HG03097 (cell line): ENCODE data around the gene EFCAB10.
A peak's percentile ranks its signal among the peaks of the same experiment; 100 is the strongest.

Experiments used
- ATAC-seq: cut with Tn5 transposase; IDR thresholded peaks from one replicate; pipeline ENCODE4 v1.9.1; 2021; ENCODE audit not compliant: unreplicated experiment, low FRiP score

Gene EFCAB10, protein sequence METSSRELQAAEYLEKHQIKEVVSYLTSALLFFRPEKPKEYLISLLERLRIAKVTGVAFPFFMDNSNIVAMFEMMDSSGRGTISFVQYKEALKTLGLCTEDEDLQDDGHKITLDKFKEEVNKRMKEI

DNA sequence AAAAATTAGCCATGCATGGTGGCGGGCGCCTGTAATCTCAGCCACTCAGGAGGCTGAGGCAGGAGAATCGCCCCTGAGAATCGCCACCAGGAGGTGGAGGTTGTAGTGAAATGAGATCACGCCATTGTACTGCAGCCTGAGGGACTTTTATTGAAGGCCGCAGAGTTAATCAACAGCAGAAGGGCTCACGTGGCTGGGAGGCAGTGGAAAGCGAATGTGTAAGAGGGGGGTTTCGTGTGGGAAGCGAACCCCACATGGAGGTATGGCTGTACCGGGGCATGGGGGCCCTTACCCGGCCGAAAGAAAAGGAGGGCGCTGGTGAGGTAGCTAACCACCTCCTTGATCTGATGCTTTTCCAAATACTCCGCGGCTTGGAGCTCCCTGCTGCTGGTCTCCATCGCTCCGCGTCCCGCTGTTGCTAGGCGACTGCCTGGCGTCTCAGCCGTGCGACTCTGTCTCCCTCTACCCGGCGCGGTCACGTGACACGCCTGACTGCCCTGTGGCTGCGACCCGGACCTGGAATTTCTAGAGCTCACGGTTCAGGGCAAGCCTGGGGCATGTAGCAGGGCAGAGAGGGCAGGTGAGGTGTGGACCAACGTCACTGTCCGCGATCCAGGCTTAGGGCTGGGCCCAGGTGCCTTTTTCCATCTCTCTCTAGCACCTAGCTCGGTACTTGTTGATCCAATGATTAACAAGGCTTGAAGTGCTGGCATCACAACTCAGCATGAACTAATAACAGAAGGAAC, at the start of gene EFCAB10:
EFCAB10 (minus strand) TSS at position 428 of the 746 bp plus-strand sequence; CDS start at position 398, 30 bp downstream.
- ATAC-seq = peak; percentile 70

DNA sequence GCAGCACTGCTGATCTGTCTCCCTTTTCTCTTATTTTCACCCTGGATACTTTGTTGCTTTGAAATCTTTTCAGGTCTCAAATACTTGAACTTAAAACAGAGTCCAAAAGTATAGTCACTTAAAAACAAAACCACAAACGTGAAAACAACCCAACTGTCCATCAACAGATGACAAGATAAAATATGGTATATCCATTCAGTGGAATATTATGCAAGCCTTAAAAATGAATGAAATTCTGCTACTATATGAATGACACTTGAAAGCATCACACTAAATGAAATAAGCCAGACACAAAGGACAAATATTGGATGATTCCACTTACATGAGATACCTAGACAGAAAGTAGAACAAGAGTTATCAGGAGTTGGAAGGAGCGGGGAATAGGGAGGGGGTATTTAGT, 44.7 kb upstream of the EFCAB10 start:
- no peak for ATAC-seq

DNA sequence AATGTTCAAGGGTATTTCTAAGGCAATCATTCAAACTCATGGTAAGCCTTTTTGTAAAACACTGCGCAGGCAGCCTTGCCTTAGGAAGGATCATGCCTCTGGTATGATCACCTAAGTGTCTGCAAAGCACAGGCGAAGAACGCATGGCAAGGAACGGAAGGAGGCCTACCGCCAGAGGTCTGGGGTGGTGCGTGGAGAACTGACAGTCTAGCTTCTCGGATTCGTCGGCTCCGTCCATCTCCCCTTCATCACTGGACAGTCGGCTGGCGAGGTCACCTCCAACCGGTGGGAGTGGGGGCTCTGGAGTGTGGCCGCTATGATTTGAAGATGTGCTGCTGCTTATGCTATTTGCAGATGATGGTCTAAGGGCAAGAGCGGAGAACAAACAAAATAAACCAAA, 42.6 kb upstream of the EFCAB10 start:
- no peak for ATAC-seq

DNA sequence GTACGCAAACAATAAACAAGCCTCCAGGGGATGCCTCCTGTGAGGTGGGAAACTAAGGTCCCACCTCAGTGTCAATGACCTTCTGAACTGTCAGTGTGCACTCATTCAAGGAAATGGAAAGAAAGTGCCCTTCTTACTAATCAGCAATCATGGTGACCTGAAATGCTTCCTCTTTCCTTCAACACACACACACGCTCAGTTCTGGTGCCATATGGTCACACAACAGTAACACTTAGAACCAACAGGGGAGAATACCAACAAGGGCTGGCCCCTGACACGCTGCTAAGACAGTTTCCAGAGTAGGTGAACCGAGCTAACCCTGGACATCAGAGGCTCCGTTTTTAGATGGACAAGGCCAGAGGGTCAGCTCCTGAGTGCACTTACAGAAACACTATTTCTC, 42.1 kb upstream of the EFCAB10 start:
- ATAC-seq = no peak

DNA sequence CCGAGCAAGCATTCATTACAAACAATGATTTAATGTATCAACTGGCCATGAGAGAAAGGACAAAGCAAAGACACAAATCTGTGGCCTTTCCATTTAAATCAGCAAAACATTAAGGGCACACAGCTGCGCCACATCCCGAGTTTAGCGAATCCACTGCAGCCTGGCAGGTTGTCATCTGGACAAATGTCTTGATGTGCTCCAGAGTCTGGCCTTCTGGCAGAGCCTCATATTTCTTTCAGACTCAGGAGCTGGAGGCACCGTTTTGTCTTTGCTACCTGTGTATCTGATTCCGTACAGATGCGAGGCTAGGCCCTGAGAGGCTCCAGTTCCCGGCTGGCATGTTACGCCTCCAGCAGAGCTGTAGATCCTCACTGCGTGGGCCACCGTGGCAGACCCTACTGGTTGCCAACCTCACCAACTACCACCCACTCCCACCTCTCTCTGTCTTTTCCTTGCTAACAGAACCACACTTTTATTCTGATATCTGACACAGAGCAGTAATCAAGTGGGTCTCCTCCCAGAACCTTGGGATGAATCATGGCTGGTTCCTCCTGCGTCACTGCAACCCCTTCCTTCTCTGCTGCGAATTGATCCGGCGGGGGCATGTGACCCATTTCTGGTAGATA, 40.9 kb upstream of the EFCAB10 start:
- no peak for ATAC-seq

DNA sequence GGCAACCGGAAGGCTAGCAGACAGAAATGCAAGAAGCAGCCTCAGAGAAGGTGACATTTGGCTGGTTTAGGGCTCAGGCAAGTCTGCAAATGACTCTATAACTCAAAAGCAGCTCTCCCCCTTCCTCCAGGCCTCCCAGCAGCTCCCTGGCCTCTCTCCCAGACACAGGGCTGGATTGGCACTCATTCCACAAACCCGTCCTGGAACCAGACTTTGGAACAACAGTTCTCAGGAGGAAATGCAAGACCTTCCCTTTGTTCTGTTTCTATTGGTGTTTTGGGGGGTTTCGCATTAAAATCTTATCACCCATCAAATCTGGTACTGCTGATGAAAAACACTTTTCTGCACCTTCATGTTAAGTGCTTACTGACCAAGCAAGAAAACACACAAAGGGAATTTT, 40.3 kb upstream of the EFCAB10 start:
- no peak for ATAC-seq

DNA sequence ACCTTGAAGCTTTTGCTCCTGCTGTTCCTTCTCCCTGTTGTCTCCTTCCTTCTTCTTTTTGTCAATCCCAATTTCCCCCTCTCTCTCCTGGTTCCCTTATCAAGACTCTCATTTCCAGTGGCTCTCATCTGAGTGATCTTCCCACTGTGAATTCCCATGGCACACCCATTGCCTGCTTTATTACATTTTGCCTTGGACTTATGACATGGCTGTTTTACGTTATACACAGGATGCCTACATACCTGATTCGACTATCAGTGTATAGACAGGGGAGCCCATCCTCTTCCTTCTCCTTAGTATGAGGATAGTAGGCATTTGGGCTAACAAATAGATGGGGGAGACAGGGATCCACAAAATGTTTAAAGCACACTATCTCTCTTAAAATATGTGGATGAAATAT, 39.9 kb upstream of the EFCAB10 start:
- ATAC-seq = no peak

DNA sequence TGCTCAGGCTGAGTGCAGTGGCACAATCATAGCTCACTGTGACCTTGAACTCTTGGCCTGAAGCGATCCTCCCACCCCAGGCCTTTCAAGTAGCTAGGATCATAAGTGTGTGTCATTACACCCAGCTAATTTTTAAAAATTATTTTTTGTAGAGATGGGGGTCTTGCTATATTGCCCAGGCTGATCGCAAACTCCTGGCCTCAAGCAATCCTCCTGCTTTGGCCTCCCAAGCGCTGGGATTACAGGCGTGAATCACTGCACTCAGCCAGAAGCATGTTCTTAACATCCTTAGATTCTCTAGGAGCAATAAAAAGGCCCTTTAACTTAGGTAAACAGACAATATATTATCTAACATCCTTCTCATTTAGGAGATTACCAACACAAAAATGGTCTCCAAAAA, 38.3 kb upstream of the EFCAB10 start:
- ATAC-seq = no peak

DNA sequence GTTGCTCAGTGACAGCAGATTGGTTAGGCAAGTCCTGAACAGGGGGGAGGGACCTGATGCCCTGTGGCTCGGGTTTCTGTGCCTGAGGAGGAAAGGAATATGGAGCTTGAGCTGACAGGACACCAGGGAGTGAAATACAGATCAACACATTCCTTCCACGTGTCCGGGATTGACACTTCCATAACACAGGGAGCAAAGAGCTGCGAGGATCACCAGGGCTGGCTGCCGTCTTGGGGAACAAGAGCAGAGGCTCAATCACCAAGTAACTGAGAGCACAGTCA, 36.7 kb upstream of the EFCAB10 start:
- no peak for ATAC-seq

DNA sequence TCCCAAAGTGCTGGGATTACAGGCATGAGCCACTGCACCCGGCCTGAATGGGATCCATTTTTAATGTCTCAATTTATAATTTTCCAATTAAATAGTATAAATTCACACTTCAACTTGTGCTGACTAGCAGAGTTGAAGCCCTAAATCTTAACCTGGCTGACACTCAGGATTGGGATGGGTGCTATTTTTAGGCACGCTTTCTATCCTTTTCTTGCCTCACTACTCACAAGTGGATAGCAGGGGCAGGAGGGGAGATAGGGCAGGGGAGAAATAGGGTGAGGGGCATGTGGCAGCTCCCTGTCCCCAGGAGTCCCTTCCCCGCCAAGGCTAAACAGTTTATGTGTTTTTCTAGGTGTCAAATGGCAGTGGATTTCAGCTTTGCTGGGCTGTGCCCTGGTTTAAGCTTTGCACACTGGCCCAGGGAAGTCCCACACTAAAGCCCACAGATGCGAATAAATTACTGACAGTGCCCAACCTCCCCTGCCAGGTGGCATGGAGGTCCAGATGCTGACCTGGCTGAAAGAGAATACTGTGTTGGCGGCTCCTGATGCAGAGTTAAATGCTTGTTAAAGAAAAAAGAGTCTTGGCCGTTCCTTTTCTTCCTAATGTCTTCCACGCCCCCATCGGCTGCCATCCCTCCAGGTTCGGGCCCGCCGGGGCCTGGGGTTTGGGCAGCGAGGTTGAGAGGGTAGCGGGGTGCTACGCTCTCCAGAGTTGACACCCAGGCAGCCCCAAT, 36.2 kb upstream of the EFCAB10 start:
- no peak for ATAC-seq

DNA sequence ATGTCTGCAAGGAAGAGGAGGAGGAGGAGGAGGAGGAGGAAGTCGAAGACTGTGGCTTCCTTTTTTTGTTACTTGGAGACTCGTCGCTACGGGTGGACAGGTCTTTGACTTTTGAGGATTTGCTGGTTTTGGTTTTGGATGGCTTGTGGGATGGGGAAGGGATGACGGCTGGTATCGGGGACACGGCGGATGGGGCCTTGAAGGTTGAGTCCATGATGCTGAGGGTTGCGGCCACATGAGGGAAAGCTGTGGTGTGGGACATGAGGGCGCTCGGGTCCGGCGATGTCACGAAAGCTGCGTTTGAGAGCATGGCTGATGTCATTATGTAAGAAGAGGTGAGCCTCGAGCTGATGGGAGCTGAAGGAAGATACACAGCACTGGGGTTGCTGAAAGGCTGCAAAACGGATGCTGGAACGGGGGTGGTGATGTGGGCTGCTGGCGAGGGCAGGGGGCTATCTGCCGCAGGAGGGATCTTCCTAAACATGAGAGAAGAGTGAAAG, 33.1 kb upstream of the EFCAB10 start:
- ATAC-seq = no peak

DNA sequence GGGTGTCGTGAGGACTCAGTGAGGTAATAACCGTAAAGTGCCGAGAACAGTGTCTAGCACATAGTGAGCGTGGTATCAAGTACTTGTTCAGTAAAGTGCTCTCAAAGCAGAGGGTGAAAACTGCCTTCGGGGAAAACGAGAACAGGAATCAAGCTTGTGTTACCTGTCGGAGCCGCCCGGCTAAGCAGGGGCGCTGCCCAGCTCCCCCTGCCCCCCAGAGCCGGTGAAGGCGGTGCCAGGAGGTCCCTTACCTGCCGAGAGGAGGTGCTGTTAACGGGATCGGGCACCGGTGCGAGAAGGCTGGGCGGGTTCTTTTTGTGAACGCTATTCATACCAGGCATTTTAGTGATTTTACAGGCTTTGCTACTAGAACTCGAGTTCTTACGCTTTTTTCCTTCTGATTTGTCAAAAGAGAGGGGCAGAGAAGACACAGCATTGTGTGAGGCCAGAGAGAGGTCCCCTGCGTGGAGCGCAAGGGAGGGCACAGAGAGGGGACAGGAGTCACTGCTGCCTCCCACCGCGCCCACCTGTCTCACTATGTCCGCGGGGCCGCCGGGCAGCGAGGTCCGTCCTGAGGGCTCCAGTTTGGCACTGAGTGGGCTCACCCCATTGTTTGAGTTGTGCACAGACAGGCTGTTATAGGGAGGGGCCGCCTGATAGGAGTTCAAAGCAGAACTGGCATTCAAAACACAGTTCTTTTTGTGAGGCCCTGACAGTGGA, 32.5 kb upstream of the EFCAB10 start:
- no peak for ATAC-seq

DNA sequence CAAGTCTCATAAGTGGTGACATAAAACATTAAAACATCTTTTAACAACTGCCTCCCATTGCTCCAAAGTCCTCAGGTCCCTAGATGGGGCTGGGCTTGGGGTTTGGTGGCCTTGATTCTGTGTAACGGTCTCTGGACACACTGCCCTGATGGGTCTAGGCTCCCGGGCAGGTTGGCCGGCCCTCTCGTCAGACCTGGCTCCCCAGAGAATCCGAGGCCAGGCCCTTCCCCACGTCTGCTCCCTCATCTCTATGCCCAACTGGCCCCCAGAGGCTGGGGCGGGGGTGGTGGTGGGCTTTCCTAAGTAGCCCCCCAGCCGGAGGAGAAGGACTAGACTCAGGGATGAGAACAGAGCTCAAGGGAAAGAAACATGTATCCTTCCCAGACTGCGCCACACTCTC, 31.5 kb upstream of the EFCAB10 start:
- ATAC-seq = no peak

DNA sequence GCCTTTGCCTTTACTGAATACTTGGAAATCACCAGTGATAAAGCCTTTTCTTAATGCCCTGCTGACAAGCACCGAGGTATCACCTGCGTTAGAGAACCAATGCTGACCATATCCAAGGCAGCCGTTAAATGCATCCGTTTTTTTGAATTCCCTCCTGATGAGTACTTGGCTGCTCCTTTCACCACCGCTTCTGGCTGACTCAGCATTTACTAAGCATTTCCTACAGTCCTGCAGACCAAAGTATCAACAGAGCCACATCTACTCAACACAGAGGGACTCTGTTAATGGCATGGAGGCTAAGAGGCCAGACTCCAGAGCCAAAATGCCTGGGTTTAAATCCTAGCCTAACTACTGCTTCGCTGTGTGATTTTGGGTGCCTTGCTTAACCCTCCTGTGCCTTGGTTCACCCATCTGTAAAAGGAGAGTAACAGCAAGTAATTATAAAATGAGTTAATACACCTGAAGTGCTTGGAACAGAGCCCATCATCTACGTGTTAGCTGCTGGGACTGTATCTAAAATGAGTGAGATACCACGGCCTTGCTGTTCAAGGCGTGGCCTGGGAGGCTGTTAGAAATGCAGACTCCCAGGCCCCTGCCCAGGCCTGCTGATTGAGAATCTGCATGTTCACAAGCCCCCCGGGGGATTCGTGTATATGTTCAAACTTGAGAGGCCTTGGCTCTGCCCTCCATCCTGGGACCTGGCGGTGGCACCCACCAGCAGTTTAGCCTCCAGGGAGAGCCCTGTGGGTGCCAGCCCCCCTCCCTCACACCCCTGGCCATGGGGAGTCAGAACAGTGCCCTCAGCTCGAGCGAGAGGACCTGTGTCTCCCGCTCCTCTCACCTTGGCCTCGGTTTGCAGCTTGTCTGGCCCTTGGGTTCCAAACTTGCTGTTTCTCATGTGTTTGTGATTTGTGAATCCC, 30.8 kb upstream of the EFCAB10 start:
- no peak for ATAC-seq

DNA sequence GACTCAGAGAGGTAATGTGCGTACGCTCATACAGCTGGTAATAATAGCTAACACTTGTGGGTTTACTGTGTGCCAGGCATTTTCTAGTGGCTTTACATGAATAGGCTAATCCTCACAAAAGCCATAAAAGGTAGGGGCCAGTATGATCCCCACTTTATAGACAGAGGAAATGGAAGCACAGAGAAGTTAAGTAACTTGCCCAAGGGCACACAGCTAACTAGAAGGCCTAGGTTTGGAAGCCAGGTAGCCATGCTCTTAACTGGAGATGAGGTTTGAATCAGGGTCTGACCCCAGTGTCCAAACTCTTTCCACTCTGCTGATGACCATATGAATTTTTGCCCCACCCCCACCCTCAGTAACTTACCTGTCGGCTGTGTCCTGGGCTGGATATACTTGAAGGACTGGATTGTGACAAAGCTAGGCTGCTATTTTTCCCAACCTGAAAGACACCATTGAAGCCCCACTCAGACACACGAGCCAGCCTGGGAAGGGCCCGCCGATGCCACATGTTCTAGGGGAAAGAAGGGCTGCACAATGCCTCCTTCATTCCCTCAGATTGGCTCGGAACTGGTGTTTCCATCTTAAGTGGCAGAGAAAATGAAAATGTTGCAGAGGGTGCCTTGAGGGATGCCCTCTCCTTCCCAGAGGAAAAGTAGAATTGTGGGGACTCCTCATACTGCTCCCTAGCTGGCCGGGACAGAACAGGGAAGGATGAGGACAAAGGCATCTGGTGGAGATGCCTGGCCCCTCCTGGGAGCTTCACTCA, 29.1 kb upstream of the EFCAB10 start:
- ATAC-seq = no peak

DNA sequence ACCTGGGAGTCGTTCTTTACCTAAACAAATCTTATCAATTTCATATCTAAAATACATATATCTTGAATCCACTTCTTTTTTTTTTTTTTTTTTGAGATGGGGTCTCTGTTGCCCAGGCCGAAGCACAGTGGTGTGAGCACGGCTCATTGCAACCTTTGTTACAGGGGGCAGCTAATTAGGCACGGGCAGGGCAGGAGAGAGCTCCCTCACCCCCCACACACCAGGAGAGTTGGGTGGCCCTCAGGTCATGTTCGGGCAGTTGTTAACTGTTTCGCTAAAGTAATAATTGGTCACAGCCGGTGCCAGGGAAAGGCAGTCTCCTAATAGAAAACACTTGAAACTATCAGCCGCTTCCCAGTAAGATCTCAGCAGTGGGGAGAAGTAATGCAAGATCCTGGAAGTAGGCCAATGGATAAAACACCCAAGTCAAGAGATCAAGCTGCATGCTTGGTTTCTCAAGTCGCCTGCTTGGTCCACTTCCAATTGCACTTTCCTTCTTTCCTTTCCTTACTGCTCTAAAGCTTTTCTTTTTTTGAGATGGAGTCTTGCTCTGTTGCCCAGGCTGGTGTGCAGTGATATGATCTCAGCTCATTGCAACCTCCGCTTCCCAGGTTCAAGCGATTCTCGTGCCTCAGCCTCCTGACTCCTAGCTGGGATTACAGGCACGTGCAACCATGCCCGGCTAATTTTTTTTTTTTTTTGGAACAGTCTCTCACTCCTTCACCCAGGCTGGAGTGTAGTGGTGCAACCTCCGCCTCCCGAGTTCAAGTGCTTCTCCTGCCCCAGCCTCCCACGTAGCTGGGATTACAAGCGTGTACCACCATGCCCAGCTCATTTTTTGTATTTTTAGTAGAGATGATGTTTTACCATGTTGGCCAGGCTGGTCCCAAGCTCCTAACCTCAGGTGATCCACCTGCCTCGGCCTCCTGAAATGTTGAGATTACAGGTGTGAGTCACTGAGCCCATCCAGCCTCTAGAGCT, 21.3 kb upstream of the EFCAB10 start:
- ATAC-seq = no peak

DNA sequence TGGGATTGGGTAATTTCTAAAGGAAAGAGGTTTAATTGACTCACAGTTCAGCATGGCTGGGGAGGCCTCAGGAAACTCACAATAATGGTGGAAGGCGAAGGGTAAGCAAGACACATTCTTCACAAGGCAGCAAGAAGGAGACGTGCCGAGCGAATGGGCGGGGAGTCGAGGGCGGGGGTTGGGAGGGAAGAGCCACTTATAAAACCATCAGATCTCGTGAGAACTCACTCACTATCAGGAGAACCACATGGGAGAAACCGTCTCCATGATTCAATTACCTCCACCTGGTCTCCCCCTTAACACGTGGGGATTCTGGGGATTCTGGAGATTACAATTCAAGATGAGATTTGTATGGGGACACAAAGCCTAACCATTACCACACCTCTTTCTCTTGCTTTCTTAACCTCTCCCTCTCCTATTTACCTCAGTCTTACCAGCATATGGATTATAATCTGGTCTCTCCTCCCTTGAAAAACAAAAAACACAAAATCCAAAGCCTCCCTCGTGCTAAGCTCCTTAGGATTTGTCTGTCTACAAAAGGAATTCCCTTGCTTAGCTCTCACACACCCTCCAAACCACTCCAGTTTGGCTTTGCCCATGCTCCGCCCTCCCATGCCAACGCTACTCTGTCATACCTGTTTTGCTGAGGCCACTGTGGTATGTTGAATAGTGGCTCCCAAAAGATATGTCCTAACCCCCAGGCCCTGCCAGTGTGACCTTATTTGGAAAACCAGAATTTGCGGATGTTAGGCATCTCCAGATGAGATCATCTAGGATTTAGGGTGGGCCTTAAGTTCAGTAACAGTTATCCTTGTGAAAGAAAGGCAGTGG, 19.6 kb upstream of the EFCAB10 start:
- no peak for ATAC-seq
